ENCODE measurements around the gene HMCN2. TPM values are rescaled to one million over a fixed set of nuclear protein-coding genes. Genes with fewer than 3 reads are reported as not detected.
A peak's percentile ranks its signal among the peaks of the same experiment; 100 is the strongest.

The HMCN2 gene
- not detected in 2 replicates for total RNA-seq (2012; rRNA removed)
- polyA plus RNA-seq (2012; rRNA removed), result 0.02 and 0.03 TPM in 2 replicates
- 0.07 TPM in 1 of 2 replicates, not detected in the other for polyA plus RNA-seq (2012; cell fraction: cytosol; rRNA removed)
- 0.06 and 0.16 TPM in 2 replicates for polyA plus RNA-seq (2012; cell fraction: nucleus; rRNA removed; ENCODE audit: low replicate concordance)
- percentile 4 among the genes with signal in this experiment for Bru-seq, nascent RNA
- percentile 7 among the genes with signal in this experiment for BruChase-seq, experiment 1, labeled RNA remaining after a 6-hour chase
- BruChase-seq, experiment 2, labeled RNA remaining after a 2-hour chase, result percentile 10 among the genes with signal in this experiment
- long read RNA-seq, result 0 reads

DNA sequence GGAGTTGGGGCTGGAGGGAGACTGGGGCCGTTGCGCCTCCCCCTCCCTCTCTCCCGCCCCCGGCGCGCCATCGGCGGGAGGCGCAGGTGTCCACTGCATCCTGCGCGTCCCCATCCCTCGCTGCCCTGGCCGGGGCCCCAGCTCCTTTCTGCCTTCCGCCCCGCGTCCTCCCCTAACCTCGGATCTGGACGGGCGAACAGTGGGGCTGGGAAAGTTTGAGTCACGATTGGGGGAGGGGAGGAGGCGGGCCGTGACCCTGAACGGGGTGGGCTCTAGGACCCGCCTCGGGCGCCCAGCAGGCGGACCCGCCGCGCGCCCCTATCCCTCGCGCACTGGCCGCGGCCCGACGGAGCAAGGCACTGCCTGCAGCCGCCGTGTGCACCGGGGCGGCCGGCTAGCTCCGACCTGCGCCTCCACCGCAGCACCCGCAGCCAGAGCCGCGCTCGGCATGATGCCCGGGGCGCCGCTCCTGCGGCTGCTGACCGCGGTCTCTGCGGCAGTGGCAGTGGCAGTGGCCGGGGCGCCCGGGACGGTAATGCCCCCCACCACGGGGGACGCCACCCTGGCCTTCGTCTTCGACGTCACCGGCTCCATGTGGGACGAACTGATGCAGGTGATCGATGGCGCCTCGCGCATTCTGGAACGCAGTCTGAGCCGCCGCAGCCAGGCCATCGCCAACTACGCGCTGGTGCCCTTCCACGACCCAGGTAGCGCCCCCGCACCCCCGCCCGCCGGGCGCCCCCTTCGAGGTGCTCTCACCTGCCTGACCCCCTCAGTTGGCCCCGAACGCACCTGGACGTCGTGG lies at the start of gene HMCN2:
TSS of gene HMCN2 (plus strand) at position 330 of the 805 bp plus-strand sequence. CDS start at position 449, 119 bp downstream.
- no peak for TF ChIP-seq ELK1 (IDR thresholded peaks at IDR 0.05; ENCODE audit: borderline replicate concordance, low read depth, low read length)
- no peak for TF ChIP-seq MAFK (IDR thresholded peaks at IDR 0.05; ENCODE audit: low read depth, low read length)
- no peak for TF ChIP-seq RFX5 (IDR thresholded peaks at IDR 0.05; ENCODE audit: low read depth, low read length)
- no peak for TF ChIP-seq CTCF (conservative IDR thresholded peaks at IDR 0.05; ENCODE audit: low read depth, low read length)
- no peak for TF ChIP-seq FOS (IDR thresholded peaks at IDR 0.05; ENCODE audit: low read depth, low read length)
- no peak for TF ChIP-seq RCOR1 (IDR thresholded peaks at IDR 0.05; ENCODE audit: insufficient replicate concordance, low read length)
- TF ChIP-seq MAZ (IDR thresholded peaks at IDR 0.05; ENCODE audit: borderline replicate concordance, low read depth, low read length), result no peak
- no peak for TF ChIP-seq MXI1 (IDR thresholded peaks at IDR 0.05; ENCODE audit: borderline replicate concordance, low read depth, low read length)
- TF ChIP-seq CHD1 (IDR thresholded peaks at IDR 0.05; ENCODE audit: low read depth, low read length), result no peak
- no peak for TF ChIP-seq NFE2L2 (IDR thresholded peaks at IDR 0.05; ENCODE audit: low read depth, low read length)
- TF ChIP-seq BHLHE40 (IDR thresholded peaks at IDR 0.05; ENCODE audit: low read depth, low read length), result no peak
- TF ChIP-seq POLR2A (IDR thresholded peaks at IDR 0.05; ENCODE audit: low read depth, low read length), result no peak
- TF ChIP-seq CEBPB (IDR thresholded peaks at IDR 0.05; ENCODE audit: low read depth, low read length), result no peak
- no peak for TF ChIP-seq SMC3 (IDR thresholded peaks at IDR 0.05; ENCODE audit: low read depth, low read length)
- Histone ChIP-seq H2BK5ac (ENCODE audit: low read depth, low read length, poor library complexity, severe bottlenecking) (no peak within 1 kb of the TSS), H3K79me1 (ENCODE audit: low read depth in 1 of 2, low read length in 2 of 2) (no peaks in the 10 kb centered on the region), H3K9me3 (ENCODE audit: control insufficient read depth, insufficient read depth, low read length) (peaks cover 3% of the 10 kb centered on the region; the same call in 1 of the 2 replicates), H2AK5ac (ENCODE audit: low read depth, low read length) (no peak within 1 kb of the TSS), H3K27me3 (ENCODE audit: control insufficient read depth, insufficient read depth, low read length) (peaks cover 86% of the 10 kb centered on the region), H3K27ac (ENCODE audit: insufficient read depth, low read length) (no peak within 1 kb of the TSS), H3K56ac (ENCODE audit: extremely low read depth, insufficient read depth, low read length) (no peak within 1 kb of the TSS), H3K4me2 (ENCODE audit: low read depth, low read length) (no peak within 1 kb of the TSS), H3K4me1 (ENCODE audit: control insufficient read depth, insufficient read depth, low read length) (peaks cover 4% of the 10 kb centered on the region; the same call in 1 of the 2 replicates), H3K9me1 (ENCODE audit: insufficient read depth, low read length) (no peaks in the 10 kb centered on the region), H2BK20ac (ENCODE audit: low read depth, low read length) (no peak within 1 kb of the TSS), H3K4me3 (ENCODE audit: insufficient read depth, low read depth, low read length) (no peak within 1 kb of the TSS), H4K91ac (ENCODE audit: insufficient read depth, low read depth, low read length) (no peak within 1 kb of the TSS), H3K18ac (ENCODE audit: low read depth, low read length) (no peak within 1 kb of the TSS), H2BK120ac (ENCODE audit: low read depth, low read length) (no peak within 1 kb of the TSS), H3K23ac (ENCODE audit: low read depth, low read length) (no peak within 1 kb of the TSS), H2AK9ac (replicated peaks; ENCODE audit: low read depth, low read length, poor library complexity) (no peak within 1 kb of the TSS), H4K20me1 (ENCODE audit: insufficient read depth, low read length) (no peaks in the 10 kb centered on the region), H3K14ac (replicated peaks; ENCODE audit: low read depth, low read length) (no peak within 1 kb of the TSS), H4K5ac (ENCODE audit: low read depth, low read length) (no peak within 1 kb of the TSS), H4K8ac (ENCODE audit: low read depth in 2 of 2, low read length in 2 of 2) (no peak within 1 kb of the TSS), H3K36me3 (ENCODE audit: control insufficient read depth, insufficient read depth, low read length) (no peaks in the 10 kb centered on the region), H3K9ac (ENCODE audit: low read depth, low read length) (no peak within 1 kb of the TSS), H2BK15ac (ENCODE audit: low read depth, low read length) (no peak within 1 kb of the TSS), H2AFZ (replicated peaks; ENCODE audit: low read length, poor library complexity) (no peak within 1 kb of the TSS), H3K4ac (ENCODE audit: low read depth, low read length) (no peak within 1 kb of the TSS)
- 1% methylated on average over 22 of the region's 89 CpGs; no CpG with 5 or more reads in 1 of the 2 experiments for WGBS, 2 experiments (ENCODE audit: extremely low coverage in 2 of 2, insufficient read length in 1 of 2)
- in situ Hi-C loops (cut with MboI; ENCODE audit: low sequenced_read_pairs) (no loop called here), dilution Hi-C loops (cut with HindIII; ENCODE audit: low sequenced_read_pairs, unreplicated experiment) (no loop called here), intact Hi-C loops (cut with micrococcal nuclease) (no loop called here)
- ChIA-PET POLR2A (ENCODE audit: unreplicated experiment) (no interaction called here), CTCF (no interaction called here)
- ATAC-seq (ENCODE audit: low read depth) (peak; percentile 40; the same call in 1 of the 2 replicates), DNase-seq (no peak)
- no TSS peak for BruUV-seq (replicated peaks)
